Body of pancreas (tissue), 4 donors: ENCODE data around the gene VAMP7.

Experiments used
- CTCF ChIP-seq, 7 experiments: fragments of 450-650 bp in 4 of 7; fragments of 200-600 bp in 3 of 7; sonication (generic) in 3 of 7; IDR thresholded peaks; one replicate each; pipeline ENCODE4 v1.5.1; 2016 to 2019; ENCODE audit warnings: antibody characterized with exemption in 7 of 7
- POLR2A ChIP-seq, 3 donors: fragments of 450-650 bp; IDR thresholded peaks; one replicate each; pipeline ENCODE4 v1.6.1; 2016; ENCODE audit warnings: antibody characterized with exemption in 3 of 3, mild to moderate bottlenecking in 2 of 3

- TF ChIP-seq CTCF (IDR thresholded peaks at IDR 0.05), result no peak
- TF ChIP-seq POLR2A (IDR thresholded peaks at IDR 0.05), result no peak
Measured at GRCh38 chrX:155899366-155899765, 18.2 kb downstream of the VAMP7 start.
